Chondrocyte (in vitro differentiated cells): ENCODE results near the gene DOCK2. TPM values are rescaled to one million over a fixed set of nuclear protein-coding genes. Genes with fewer than 3 reads are reported as not detected.

Source experiments
- DNase-seq: peaks from one replicate; pipeline ENCODE4 v3.0.0; 2021; ENCODE audit warnings: mixed read lengths, low spot score
- H3K27ac Mint-ChIP-seq: one replicate; pipeline ENCODE4 v1.8.0; 2021; ENCODE audit warnings: mild to moderate bottlenecking, moderate library complexity, mixed read lengths; ENCODE audit not compliant: unreplicated experiment
- H3K27me3 Mint-ChIP-seq: 2 replicates; pipeline ENCODE4 v1.8.0; 2021; ENCODE audit warnings: low read depth, mixed read lengths
- H3K36me3 Mint-ChIP-seq: 2 replicates; pipeline ENCODE4 v1.8.0; 2021; ENCODE audit warnings: low read depth, mixed read lengths
- H3K4me1 Mint-ChIP-seq: 2 replicates; pipeline ENCODE4 v1.8.0; 2021; ENCODE audit warnings: low read depth, mild to moderate bottlenecking, mixed read lengths
- H3K4me3 Mint-ChIP-seq: one replicate; pipeline ENCODE4 v1.8.0; 2021; ENCODE audit warnings: mild to moderate bottlenecking, moderate library complexity, mixed read lengths; ENCODE audit not compliant: unreplicated experiment
- H3K9me3 Mint-ChIP-seq: 2 replicates; pipeline ENCODE4 v1.8.0; 2021; ENCODE audit warnings: low read depth, mixed read lengths
- total RNA-seq: library from RNA; stranded (reverse); gene quantifications from 3 replicates; pipeline ENCODE4 v1.2.1, GENCODE V29; 2021
- TF ChIP-seq, protein P1 (sequence below): fragments of 200-600 bp; sonication (generic); IDR thresholded peaks from 2 replicates; pipeline ENCODE4 v1.5.0; 2021; ENCODE audit warnings: antibody characterized with exemption, mild to moderate bottlenecking, moderate library complexity

The DOCK2 gene
- total RNA-seq, 1 donor from 2014 or later: 3.1 TPM

DNA sequence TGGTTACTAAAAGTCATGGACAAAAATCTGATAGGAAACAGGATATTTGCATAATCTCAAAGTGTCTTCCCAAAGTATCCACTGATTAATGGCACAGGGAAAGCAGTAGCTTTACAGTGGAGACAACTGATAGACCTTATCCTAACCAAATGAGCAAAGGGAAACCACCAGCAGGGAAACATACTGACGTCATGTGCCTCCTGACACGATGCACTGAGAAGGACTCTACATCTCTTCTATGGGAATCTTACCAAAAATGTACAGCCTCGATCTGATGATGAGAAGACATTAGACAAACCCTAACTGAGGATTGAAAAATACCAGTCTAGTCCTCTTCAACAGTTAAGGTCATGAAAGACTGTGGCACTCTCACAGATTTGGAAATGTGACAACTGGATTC is 177.0 kb downstream of the DOCK2 start:
- TF ChIP-seq, protein P1, sequence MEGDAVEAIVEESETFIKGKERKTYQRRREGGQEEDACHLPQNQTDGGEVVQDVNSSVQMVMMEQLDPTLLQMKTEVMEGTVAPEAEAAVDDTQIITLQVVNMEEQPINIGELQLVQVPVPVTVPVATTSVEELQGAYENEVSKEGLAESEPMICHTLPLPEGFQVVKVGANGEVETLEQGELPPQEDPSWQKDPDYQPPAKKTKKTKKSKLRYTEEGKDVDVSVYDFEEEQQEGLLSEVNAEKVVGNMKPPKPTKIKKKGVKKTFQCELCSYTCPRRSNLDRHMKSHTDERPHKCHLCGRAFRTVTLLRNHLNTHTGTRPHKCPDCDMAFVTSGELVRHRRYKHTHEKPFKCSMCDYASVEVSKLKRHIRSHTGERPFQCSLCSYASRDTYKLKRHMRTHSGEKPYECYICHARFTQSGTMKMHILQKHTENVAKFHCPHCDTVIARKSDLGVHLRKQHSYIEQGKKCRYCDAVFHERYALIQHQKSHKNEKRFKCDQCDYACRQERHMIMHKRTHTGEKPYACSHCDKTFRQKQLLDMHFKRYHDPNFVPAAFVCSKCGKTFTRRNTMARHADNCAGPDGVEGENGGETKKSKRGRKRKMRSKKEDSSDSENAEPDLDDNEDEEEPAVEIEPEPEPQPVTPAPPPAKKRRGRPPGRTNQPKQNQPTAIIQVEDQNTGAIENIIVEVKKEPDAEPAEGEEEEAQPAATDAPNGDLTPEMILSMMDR: no peak
- H3K4me3 Mint-ChIP-seq: no peak overlapping the region
- no peaks in the 10 kb centered on the region for H3K36me3 Mint-ChIP-seq
- H3K27me3 Mint-ChIP-seq: peaks cover 5% of the 10 kb centered on the region
- H3K27ac Mint-ChIP-seq: no peak overlapping the region
- H3K9me3 Mint-ChIP-seq: peaks cover 4% of the 10 kb centered on the region
- no peak for DNase-seq
- peaks cover 4% of the 10 kb centered on the region for H3K4me1 Mint-ChIP-seq

- TF ChIP-seq, protein P1: no peak
- Mint-ChIP-seq H3K4me1 (peaks cover 4% of the 10 kb centered on the region), H3K36me3 (no peaks in the 10 kb centered on the region), H3K9me3 (peaks cover 4% of the 10 kb centered on the region), H3K4me3 (no peak overlapping the region), H3K27me3 (peaks cover 1% of the 10 kb centered on the region), H3K27ac (no peak overlapping the region)
- DNase-seq: no peak
These were observed 177.4 kb downstream of the DOCK2 start for GRCh38 chr5:169814522-169814921.

DNA sequence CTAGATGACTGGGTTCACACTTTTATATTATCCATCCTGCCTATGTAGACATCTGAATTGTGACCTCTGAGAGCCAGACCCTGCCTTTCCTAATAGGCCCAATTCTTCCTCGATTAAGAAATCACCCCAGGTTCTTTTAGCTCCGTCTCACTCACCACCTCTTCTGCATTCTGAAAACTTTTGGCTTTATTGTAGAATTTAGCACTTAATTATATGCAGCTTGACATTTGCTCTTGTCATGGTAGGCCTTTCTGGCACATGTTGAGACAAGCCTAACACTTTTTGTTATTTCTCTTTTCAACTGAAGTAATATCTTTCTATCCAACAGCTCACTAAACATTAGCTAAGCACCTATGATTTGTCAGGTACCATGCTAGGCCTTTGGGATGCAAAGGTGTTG is 180.0 kb downstream of the DOCK2 start:
- peaks cover 3% of the 10 kb centered on the region for H3K36me3 Mint-ChIP-seq
- H3K4me1 Mint-ChIP-seq: peaks cover 4% of the 10 kb centered on the region
- no peak for DNase-seq
- no peak overlapping the region for H3K4me3 Mint-ChIP-seq
- no peaks in the 10 kb centered on the region for H3K27me3 Mint-ChIP-seq
- TF ChIP-seq, protein P1: no peak
- no peak overlapping the region for H3K27ac Mint-ChIP-seq
- H3K9me3 Mint-ChIP-seq: peaks cover 8% of the 10 kb centered on the region

DNA sequence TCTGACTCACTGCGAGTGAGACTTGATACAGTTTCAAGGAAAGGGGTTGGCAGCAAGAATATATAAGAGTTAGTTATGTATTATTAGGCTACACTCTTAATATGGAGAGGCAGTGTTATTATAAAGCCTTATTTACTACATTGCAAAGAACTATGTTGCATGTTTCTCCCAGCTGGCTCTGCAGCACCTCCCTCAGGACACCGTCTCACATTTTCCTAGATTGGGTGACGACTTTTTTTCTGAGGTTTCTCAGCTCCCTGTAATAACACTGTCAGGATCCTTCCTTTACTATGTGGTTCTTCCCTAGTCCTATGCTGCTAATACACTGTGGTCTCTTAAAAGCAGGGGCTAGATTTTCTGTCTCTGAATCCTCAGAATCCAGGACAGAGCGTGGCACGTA is 189.5 kb downstream of the DOCK2 start:
- TF ChIP-seq, protein P1: peak; percentile 36
- Mint-ChIP-seq H3K27me3 (no peaks in the 10 kb centered on the region), H3K36me3 (peaks cover 3% of the 10 kb centered on the region), H3K4me1 (no peaks in the 10 kb centered on the region), H3K9me3 (peaks cover 9% of the 10 kb centered on the region), H3K27ac (no peak overlapping the region), H3K4me3 (no peak overlapping the region)
- no peak for DNase-seq

DNA sequence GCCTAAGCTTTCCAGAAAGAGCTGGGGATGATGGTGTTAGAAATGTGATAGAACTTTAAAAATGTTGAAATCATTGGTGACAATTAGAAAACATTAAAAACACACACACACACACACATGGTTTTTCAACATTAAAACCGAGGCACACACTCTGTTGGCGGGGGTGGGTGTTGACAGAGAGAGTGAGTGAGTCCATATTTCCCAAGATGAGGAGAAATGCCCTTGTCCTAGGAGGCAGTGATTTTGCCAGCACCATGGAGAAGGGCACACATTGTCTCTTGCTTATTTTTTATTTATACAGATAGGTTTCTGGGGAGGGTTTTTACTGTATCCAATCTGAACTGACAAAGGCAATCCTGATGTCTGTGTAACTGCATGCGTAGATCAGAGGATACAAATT is 190.7 kb downstream of the DOCK2 start:
- no peak overlapping the region for H3K27ac Mint-ChIP-seq
- TF ChIP-seq, protein P1: no peak
- H3K36me3 Mint-ChIP-seq: peaks cover 2% of the 10 kb centered on the region
- DNase-seq: no peak
- no peaks in the 10 kb centered on the region for H3K4me1 Mint-ChIP-seq
- no peak overlapping the region for H3K4me3 Mint-ChIP-seq
- H3K27me3 Mint-ChIP-seq: no peaks in the 10 kb centered on the region
- peaks cover 4% of the 10 kb centered on the region for H3K9me3 Mint-ChIP-seq
